Measurements from ENCODE around the gene PDLIM1. TPM values are rescaled to one million over a fixed set of nuclear protein-coding genes. Genes with fewer than 3 reads are reported as not detected.

PDLIM1 gene
- total and polyA plus RNA-seq, 12 donors: 0.89 to 63.3 (median 31.2) TPM

GRCh38 chr10:95288303-95288702 lies 2.5 kb downstream of the PDLIM1 start:
- Histone ChIP-seq H3K9me3 (replicated peaks in 1 of 3) (no peaks in the 10 kb centered on the region), H3K27me3 (no peaks in the 10 kb centered on the region), H3K36me3 (replicated peaks in 1 of 2) (no peaks in the 10 kb centered on the region), H3K4me1 (replicated peaks in 1 of 2) (peaks cover 0 to 4% of the 10 kb centered on the region in 2 donors), H3K27ac (no peak overlapping the region), H3K4me3 (no peak overlapping the region)
- no peak for TF ChIP-seq POLR2A (IDR thresholded peaks at IDR 0.05)
- TF ChIP-seq CTCF (IDR thresholded peaks at IDR 0.05): no peak
- intact Hi-C loops (cut with DNase I): no loop called here
- DNase-seq: no peak
- WGBS, 4 donors: 81 to 87% (median 83%) methylated on average over 1 of the region's 1 CpG

GRCh38 chr10:95287281-95287680 lies 3.5 kb downstream of the PDLIM1 start:
- no peak for DNase-seq
- Histone ChIP-seq H3K27ac (no peak overlapping the region), H3K36me3 (replicated peaks in 1 of 2) (no peaks in the 10 kb centered on the region), H3K4me1 (replicated peaks in 1 of 2) (peaks cover 0 to 4% of the 10 kb centered on the region in 2 donors), H3K27me3 (no peaks in the 10 kb centered on the region), H3K4me3 (no peak overlapping the region), H3K9me3 (replicated peaks in 1 of 3) (no peaks in the 10 kb centered on the region)
- intact Hi-C loops (cut with DNase I): no loop called here
- TF ChIP-seq CTCF (IDR thresholded peaks at IDR 0.05): no peak
- TF ChIP-seq POLR2A (IDR thresholded peaks at IDR 0.05): no peak
- WGBS, 4 donors: 44 to 75% (median 51%) methylated on average over 3 of the region's 3 CpGs

GRCh38 chr10:95286707-95287106 lies 4.1 kb downstream of the PDLIM1 start:
- WGBS, 4 donors: 79 to 100% (median 84%) methylated on average over 1 of the region's 1 CpG
- Histone ChIP-seq H3K4me3 (no peak overlapping the region), H3K4me1 (replicated peaks in 1 of 2) (peaks cover 0 to 4% of the 10 kb centered on the region in 2 donors), H3K36me3 (replicated peaks in 1 of 2) (no peaks in the 10 kb centered on the region), H3K9me3 (replicated peaks in 1 of 3) (no peaks in the 10 kb centered on the region), H3K27ac (no peak overlapping the region), H3K27me3 (no peaks in the 10 kb centered on the region)
- DNase-seq: no peak
- TF ChIP-seq POLR2A (IDR thresholded peaks at IDR 0.05) (no peak), CTCF (IDR thresholded peaks at IDR 0.05) (no peak)
- intact Hi-C loops (cut with DNase I): no loop called here

- no peak overlapping the region for H3K27ac ChIP-seq
- no peaks in the 10 kb centered on the region for H3K9me3 ChIP-seq (replicated peaks in 1 of 3)
- intact Hi-C loops (cut with DNase I): no loop called here
- H3K27me3 ChIP-seq: no peaks in the 10 kb centered on the region
- TF ChIP-seq POLR2A (IDR thresholded peaks at IDR 0.05) (no peak), CTCF (IDR thresholded peaks at IDR 0.05) (no peak)
- WGBS, 4 donors: 70 to 90% (median 80%) methylated on average over 2 of the region's 2 CpGs
- no peak overlapping the region for H3K4me3 ChIP-seq
- peaks cover 0 to 4% of the 10 kb centered on the region in 2 donors for H3K4me1 ChIP-seq (replicated peaks in 1 of 2)
- no peak for DNase-seq
- H3K36me3 ChIP-seq (replicated peaks in 1 of 2): no peaks in the 10 kb centered on the region
Observed at GRCh38 chr10:95285556-95285955, 5.2 kb downstream of the PDLIM1 start.

Measured in adrenal gland (tissue), 12 donors.